T-helper 9 cell (primary cell): ENCODE measurements around the gene PARVA.

ENCODE experiments used
- DNase-seq: peaks from one replicate; pipeline ENCODE4 v3.0.0-alpha.2; 2020

The PARVA gene

GRCh38 chr11:12460466-12460865, 83.1 kb downstream of the PARVA start:
- DNase-seq: no peak

- no peak for DNase-seq
These were observed 84.1 kb downstream of the PARVA start for GRCh38 chr11:12461516-12461915.

GRCh38 chr11:12464303-12464702, 86.9 kb downstream of the PARVA start:
- DNase-seq: no peak

GRCh38 chr11:12465332-12465731, 88.0 kb downstream of the PARVA start:
- no peak for DNase-seq

- no peak for DNase-seq
These were observed 90.2 kb downstream of the PARVA start for GRCh38 chr11:12467610-12468009.

- no peak for DNase-seq
These were observed 92.1 kb downstream of the PARVA start for GRCh38 chr11:12469451-12469850.

- DNase-seq: no peak
These were observed 92.9 kb downstream of the PARVA start for GRCh38 chr11:12470236-12470635.

GRCh38 chr11:12472401-12473005, 95.1 kb downstream of the PARVA start:
- no peak for DNase-seq

GRCh38 chr11:12473381-12473780, 96.0 kb downstream of the PARVA start:
- no peak for DNase-seq

- no peak for DNase-seq
These were observed 97.5 kb downstream of the PARVA start for GRCh38 chr11:12474871-12475270.

GRCh38 chr11:12478743-12479142, 101.4 kb downstream of the PARVA start:
- no peak for DNase-seq

- DNase-seq: no peak
These were observed 103.0 kb downstream of the PARVA start for GRCh38 chr11:12480401-12480800.

- DNase-seq: no peak
These were observed 105.5 kb downstream of the PARVA start for GRCh38 chr11:12482839-12483238.

GRCh38 chr11:12483604-12484003, 106.2 kb downstream of the PARVA start:
- DNase-seq: no peak

GRCh38 chr11:12485328-12485727, 108.0 kb downstream of the PARVA start:
- DNase-seq: no peak

- DNase-seq: no peak
These were observed 111.9 kb downstream of the PARVA start for GRCh38 chr11:12489246-12489772.

GRCh38 chr11:12494699-12495098, 117.3 kb downstream of the PARVA start:
- DNase-seq: no peak

GRCh38 chr11:12496181-12497025, 119.0 kb downstream of the PARVA start:
- no peak for DNase-seq

GRCh38 chr11:12497431-12497830, 120.1 kb downstream of the PARVA start:
- no peak for DNase-seq

- no peak for DNase-seq
These were observed 121.7 kb downstream of the PARVA start for GRCh38 chr11:12499071-12499470.

GRCh38 chr11:12502046-12502445, 124.7 kb downstream of the PARVA start:
- no peak for DNase-seq

- DNase-seq: no peak
These were observed 125.7 kb downstream of the PARVA start for GRCh38 chr11:12503039-12503484.

GRCh38 chr11:12503886-12504285, 126.5 kb downstream of the PARVA start:
- no peak for DNase-seq

- DNase-seq: no peak
These were observed 127.8 kb downstream of the PARVA start for GRCh38 chr11:12505183-12505582.
